SK-N-SH (cell line): ENCODE data around the gene GANAB.
"Not testable (repeated sequence)": the region's sequence is repeated elsewhere in the genome, so short reads cannot be mapped to it uniquely, and the experiment has no call there.

Experiments used
- EP300 ChIP-seq, 2 experiments: IDR thresholded peaks; 2 replicates each; pipeline versions ENCODE4 v1.4.0 to v1.6.1; 2012; ENCODE audit warnings: borderline replicate concordance in 1 of 2, low read depth in 1 of 2, low read length in 1 of 2
- FOXM1 ChIP-seq: IDR thresholded peaks from 2 replicates; pipeline ENCODE4 v1.4.0; 2012; ENCODE audit warnings: low read depth, mild to moderate bottlenecking
- JUND ChIP-seq: IDR thresholded peaks from 2 replicates; pipeline ENCODE4 v1.4.0; 2012
- POLR2AphosphoS5 ChIP-seq: IDR thresholded peaks from 2 replicates; pipeline ENCODE4 v1.6.1; 2012; ENCODE audit warnings: low read depth, low read length
- SMC3 ChIP-seq: IDR thresholded peaks from 2 replicates; pipeline ENCODE4 v1.6.1; 2012; ENCODE audit warnings: low read depth, low read length, improper control_type of control experiment
- YY1 ChIP-seq: IDR thresholded peaks from 2 replicates; pipeline ENCODE4 v1.4.0; 2012; ENCODE audit warnings: low read depth, mild to moderate bottlenecking
- TF ChIP-seq, protein P1 (sequence below): fragments of 200-600 bp; sonication (generic); IDR thresholded peaks from 2 replicates; pipeline ENCODE4 v1.6.1; 2017; ENCODE audit warnings: antibody characterized with exemption, mild to moderate bottlenecking, moderate library complexity
- TF ChIP-seq, protein P2 (sequence below): IDR thresholded peaks from 2 replicates; pipeline ENCODE4 v1.4.0; 2012; ENCODE audit warnings: low read depth, borderline replicate concordance

DNA sequence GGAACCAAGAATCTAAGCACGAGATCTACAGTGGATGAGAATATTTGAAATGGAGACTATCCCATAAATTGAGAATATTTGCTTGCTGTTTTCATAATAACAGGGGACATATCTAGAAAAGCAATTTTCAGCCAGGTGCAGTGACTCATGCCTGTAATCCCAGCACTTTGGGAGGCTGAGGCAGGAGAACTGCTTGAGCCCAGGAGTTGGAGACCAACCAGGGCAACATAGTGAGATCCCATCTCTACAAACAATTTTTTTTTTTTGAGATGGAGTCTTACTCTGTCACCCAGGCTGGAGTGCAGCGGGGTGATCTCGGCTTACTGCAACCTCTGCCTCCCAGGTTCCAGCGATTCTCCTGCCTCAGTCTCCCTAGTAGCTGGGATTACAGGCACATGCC is 64.7 kb downstream of the GANAB start:
- TF ChIP-seq, protein P1, sequence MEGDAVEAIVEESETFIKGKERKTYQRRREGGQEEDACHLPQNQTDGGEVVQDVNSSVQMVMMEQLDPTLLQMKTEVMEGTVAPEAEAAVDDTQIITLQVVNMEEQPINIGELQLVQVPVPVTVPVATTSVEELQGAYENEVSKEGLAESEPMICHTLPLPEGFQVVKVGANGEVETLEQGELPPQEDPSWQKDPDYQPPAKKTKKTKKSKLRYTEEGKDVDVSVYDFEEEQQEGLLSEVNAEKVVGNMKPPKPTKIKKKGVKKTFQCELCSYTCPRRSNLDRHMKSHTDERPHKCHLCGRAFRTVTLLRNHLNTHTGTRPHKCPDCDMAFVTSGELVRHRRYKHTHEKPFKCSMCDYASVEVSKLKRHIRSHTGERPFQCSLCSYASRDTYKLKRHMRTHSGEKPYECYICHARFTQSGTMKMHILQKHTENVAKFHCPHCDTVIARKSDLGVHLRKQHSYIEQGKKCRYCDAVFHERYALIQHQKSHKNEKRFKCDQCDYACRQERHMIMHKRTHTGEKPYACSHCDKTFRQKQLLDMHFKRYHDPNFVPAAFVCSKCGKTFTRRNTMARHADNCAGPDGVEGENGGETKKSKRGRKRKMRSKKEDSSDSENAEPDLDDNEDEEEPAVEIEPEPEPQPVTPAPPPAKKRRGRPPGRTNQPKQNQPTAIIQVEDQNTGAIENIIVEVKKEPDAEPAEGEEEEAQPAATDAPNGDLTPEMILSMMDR: not testable (repeated sequence)
- not testable (repeated sequence) for TF ChIP-seq SMC3; JUND; POLR2AphosphoS5; YY1; EP300 (IDR thresholded peaks at IDR 0.05; ENCODE audit: borderline replicate concordance in 1 of 2, low read depth in 1 of 2, low read length in 1 of 2); FOXM1
- TF ChIP-seq, protein P2, sequence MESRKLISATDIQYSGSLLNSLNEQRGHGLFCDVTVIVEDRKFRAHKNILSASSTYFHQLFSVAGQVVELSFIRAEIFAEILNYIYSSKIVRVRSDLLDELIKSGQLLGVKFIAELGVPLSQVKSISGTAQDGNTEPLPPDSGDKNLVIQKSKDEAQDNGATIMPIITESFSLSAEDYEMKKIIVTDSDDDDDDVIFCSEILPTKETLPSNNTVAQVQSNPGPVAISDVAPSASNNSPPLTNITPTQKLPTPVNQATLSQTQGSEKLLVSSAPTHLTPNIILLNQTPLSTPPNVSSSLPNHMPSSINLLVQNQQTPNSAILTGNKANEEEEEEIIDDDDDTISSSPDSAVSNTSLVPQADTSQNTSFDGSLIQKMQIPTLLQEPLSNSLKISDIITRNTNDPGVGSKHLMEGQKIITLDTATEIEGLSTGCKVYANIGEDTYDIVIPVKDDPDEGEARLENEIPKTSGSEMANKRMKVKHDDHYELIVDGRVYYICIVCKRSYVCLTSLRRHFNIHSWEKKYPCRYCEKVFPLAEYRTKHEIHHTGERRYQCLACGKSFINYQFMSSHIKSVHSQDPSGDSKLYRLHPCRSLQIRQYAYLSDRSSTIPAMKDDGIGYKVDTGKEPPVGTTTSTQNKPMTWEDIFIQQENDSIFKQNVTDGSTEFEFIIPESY: not testable (repeated sequence)
